Endothelial cell of umbilical vein (primary cell): Measurements from ENCODE around the gene TRAPPC3L. TPM values are rescaled to one million over a fixed set of nuclear protein-coding genes. Genes with fewer than 3 reads are reported as not detected.

Source experiments
- BruUV-seq: library from RNA; stranded (reverse); fragments of 400-500 nt; replicated peaks from 2 replicates; lab custom pipeline; 2021; lab: Mats Ljungman, UMichigan
- CTCF ChIA-PET: fragments of 300-600, 350-600 bp; sonication (Branson Sonifier 250); formaldehyde crosslinking; loops from one replicate; lab custom pipeline; 2021; ENCODE audit warnings: antibody characterized with exemption, inconsistent platforms; lab: Charles Lee
- POLR2A ChIA-PET: fragments of 300-600, 350-600 bp; sonication (Branson Sonifier 250); formaldehyde crosslinking; loops from one replicate; lab custom pipeline; 2021; ENCODE audit warnings: antibody characterized with exemption, inconsistent platforms; lab: Charles Lee
- DNase-seq: peaks from one replicate; pipeline ENCODE4 v3.0.0-alpha.2; 2011; ENCODE audit warnings: low read depth, low spot score
- FAIRE-seq: peaks from 2 replicates; lab custom pipeline; 2011; peaks lifted over from hg19 to GRCh38; lab: Jason Lieb, UNC
- H2AFZ ChIP-seq: 2 replicates; pipeline ENCODE4 v1.6.0; 2012; ENCODE audit warnings: low read depth, low read length, control low read depth, inconsistent platforms
- H3K27ac ChIP-seq: 2 replicates; pipeline ENCODE4 v1.5.1; 2011; ENCODE audit warnings: low read depth, mild to moderate bottlenecking, control low read depth, low read length, moderate library complexity; ENCODE audit not compliant: insufficient read depth
- H3K27me3 ChIP-seq, 2 experiments: 2 replicates each; pipeline versions ENCODE4 v1.6.0 to v1.6.1; 2011; ENCODE audit warnings: low read length in 2 of 2, mixed read lengths in 1 of 2; ENCODE audit not compliant: control insufficient read depth in 2 of 2, insufficient read depth in 2 of 2
- H3K36me3 ChIP-seq, 2 experiments: 2 replicates in 1 of 2; 3 replicates in 1 of 2; pipeline ENCODE4 v1.5.1; 2011; ENCODE audit warnings: low read length in 2 of 2, mild to moderate bottlenecking in 1 of 2, moderate library complexity in 1 of 2; ENCODE audit not compliant: control insufficient read depth in 2 of 2, insufficient read depth in 2 of 2; ENCODE audit errors: extremely low read depth in 1 of 2
- H3K4me1 ChIP-seq: 3 replicates; pipeline ENCODE4 v1.5.1; 2011; ENCODE audit warnings: mild to moderate bottlenecking, low read length; ENCODE audit not compliant: control insufficient read depth, insufficient read depth; ENCODE audit errors: extremely low read depth
- H3K4me2 ChIP-seq: 2 replicates; pipeline ENCODE4 v1.6.1; 2011; ENCODE audit warnings: low read length, control low read depth, mixed read lengths; ENCODE audit not compliant: insufficient read depth
- H3K4me3 ChIP-seq, 3 experiments: fragments of 200-600 bp in 1 of 3; sonication (generic), shearing (Covaris generic) in 1 of 3; replicated peaks in 1 of 3; 2 replicates each; pipeline ENCODE4 v1.5.1; 2011 to 2016; ENCODE audit warnings: control low read depth in 3 of 3, low read length in 3 of 3, mild to moderate bottlenecking in 2 of 3, inconsistent platforms in 1 of 3, low read depth in 1 of 3, moderate library complexity in 1 of 3; ENCODE audit not compliant: insufficient read depth in 1 of 3
- H3K79me2 ChIP-seq: 2 replicates; pipeline ENCODE4 v1.6.0; 2012; ENCODE audit warnings: low read length, inconsistent platforms; ENCODE audit not compliant: control insufficient read depth, insufficient read depth
- H3K9ac ChIP-seq: replicated peaks from 2 replicates; pipeline ENCODE3; 2011; ENCODE audit warnings: low read length, control low read depth; ENCODE audit not compliant: insufficient read depth; ENCODE audit errors: extremely low read depth
- H3K9me1 ChIP-seq: replicated peaks from 3 replicates; pipeline ENCODE4 v1.6.0; 2011; ENCODE audit warnings: mild to moderate bottlenecking, low read length; ENCODE audit not compliant: control insufficient read depth, insufficient read depth; ENCODE audit errors: extremely low read depth
- H3K9me3 ChIP-seq: replicated peaks from 2 replicates; pipeline ENCODE4 v1.5.1; 2012; ENCODE audit warnings: low read length, inconsistent platforms; ENCODE audit not compliant: control insufficient read depth, insufficient read depth
- H4K20me1 ChIP-seq: replicated peaks from 2 replicates; pipeline ENCODE3; 2011; ENCODE audit warnings: mild to moderate bottlenecking, low read length; ENCODE audit not compliant: control insufficient read depth, insufficient read depth; ENCODE audit errors: extremely low read depth
- EZH2 ChIP-seq: IDR thresholded peaks from 2 replicates; pipeline ENCODE4 v1.6.1; 2012; ENCODE audit warnings: borderline replicate concordance, low read depth, mild to moderate bottlenecking, moderate library complexity, low read length, inconsistent platforms; ENCODE audit not compliant: severe bottlenecking
- FOS ChIP-seq: IDR thresholded peaks from 2 replicates; pipeline ENCODE4 v1.6.1; 2011; ENCODE audit warnings: mild to moderate bottlenecking, low read length, moderate library complexity, borderline replicate concordance; ENCODE audit not compliant: insufficient read depth
- GATA2 ChIP-seq: IDR thresholded peaks from 2 replicates; pipeline ENCODE4 v1.7.0; 2011; ENCODE audit warnings: low read depth, mild to moderate bottlenecking, moderate library complexity, mixed read lengths, low read length; ENCODE audit not compliant: insufficient read length, insufficient read depth
- JUN ChIP-seq: IDR thresholded peaks from 2 replicates; pipeline ENCODE4 v1.6.1; 2011; ENCODE audit warnings: borderline replicate concordance, low read depth; ENCODE audit not compliant: insufficient read length, insufficient read depth
- MYC ChIP-seq: IDR thresholded peaks from one replicate; pipeline ENCODE4 v1.6.1; 2011; ENCODE audit warnings: mild to moderate bottlenecking, low read depth, low read length
- POLR2A ChIP-seq: IDR thresholded peaks from 2 replicates; pipeline ENCODE4 v1.6.1; 2012; ENCODE audit warnings: low read depth, mild to moderate bottlenecking, control low read depth, low read length
- POLR2AphosphoS5 ChIP-seq: IDR thresholded peaks from 2 replicates; pipeline ENCODE4 v1.6.1; 2012; ENCODE audit warnings: low read depth, mild to moderate bottlenecking, control low read depth, low read length, moderate library complexity; ENCODE audit not compliant: insufficient read depth
- dilution Hi-C: fragments of 300-500 bp; cut with MboI; formaldehyde crosslinking; loops from one replicate; pipeline ENCODE4 v1.15.0; 2019; ENCODE audit warnings: low sequenced_read_pairs; ENCODE audit not compliant: extremely low pct_ligation_motif_present
- intact Hi-C: fragments of 100-400 bp; cut with micrococcal nuclease; formaldehyde crosslinking; loops from one replicate; pipeline ENCODE4 v1.10.0; 2022
- polyA plus RNA-seq, 4 experiments: library from polyadenylated mRNA; depleted of rRNA in 3 of 4; stranded (reverse) in 3 of 4; unstranded in 1 of 4; fragments of >200 nt; gene quantifications; 2 replicates each; pipeline versions ENCODE4 v1.2.1 to v1.2.3, GENCODE V29; 2011 to 2012; ENCODE audit warnings: missing spikeins in 1 of 4
- total RNA-seq: library from RNA; stranded (reverse); gene quantifications from 2 replicates; pipeline ENCODE4 v1.2.3, GENCODE V29; 2021
- TF ChIP-seq, protein P1 (sequence below), 2 donors: IDR thresholded peaks; 1 replicate in 1 of 2; 2 replicates in 1 of 2; pipeline ENCODE4 v1.5.1; 2011; ENCODE audit warnings: low read length in 2 of 2, mild to moderate bottlenecking in 2 of 2, moderate library complexity in 2 of 2, control low read depth in 1 of 2, inconsistent platforms in 1 of 2, low read depth in 1 of 2; ENCODE audit not compliant: insufficient read depth in 1 of 2; ENCODE audit errors: extremely low read depth in 1 of 2
- TF ChIP-seq, protein P2 (sequence below): IDR thresholded peaks from 2 replicates; pipeline ENCODE4 v1.6.1; 2011; ENCODE audit not compliant: insufficient read depth, insufficient read length

TRAPPC3L gene
- total and polyA plus RNA-seq, 2 donors (not counting 3 experiments of a cell fraction or from before 2014, with no cell fraction given) = 0.38 TPM; not detected in 1

DNA sequence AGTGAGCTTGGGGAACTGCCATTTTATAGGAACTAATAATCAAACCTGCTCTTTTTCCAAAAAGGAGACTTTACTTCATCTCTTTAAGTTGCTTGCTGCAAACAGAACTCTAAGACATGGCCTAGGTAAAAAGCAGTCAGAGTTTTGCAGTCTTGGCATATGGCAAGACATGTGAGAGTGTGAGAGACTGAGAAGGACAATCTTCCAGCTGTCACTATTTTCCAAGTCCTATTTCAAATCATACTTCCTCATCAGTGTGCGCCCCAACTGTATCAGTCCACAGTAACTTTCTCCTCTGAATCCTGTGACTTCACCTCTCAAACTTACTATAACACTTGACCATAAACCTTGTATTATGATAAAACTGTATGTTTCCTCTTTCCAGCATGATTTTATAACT, 74.0 kb downstream of the TRAPPC3L start:
- H3K27me3 ChIP-seq = no peaks in the 10 kb centered on the region
- H3K4me3 ChIP-seq = no peak overlapping the region
- H3K9me1 ChIP-seq = no peaks in the 10 kb centered on the region
- no peak overlapping the region for H3K27ac ChIP-seq
- no TSS peak for BruUV-seq
- TF ChIP-seq POLR2A = no peak
- TF ChIP-seq EZH2 = no peak
- TF ChIP-seq MYC = no peak
- TF ChIP-seq POLR2AphosphoS5 = no peak
- TF ChIP-seq, protein P1, sequence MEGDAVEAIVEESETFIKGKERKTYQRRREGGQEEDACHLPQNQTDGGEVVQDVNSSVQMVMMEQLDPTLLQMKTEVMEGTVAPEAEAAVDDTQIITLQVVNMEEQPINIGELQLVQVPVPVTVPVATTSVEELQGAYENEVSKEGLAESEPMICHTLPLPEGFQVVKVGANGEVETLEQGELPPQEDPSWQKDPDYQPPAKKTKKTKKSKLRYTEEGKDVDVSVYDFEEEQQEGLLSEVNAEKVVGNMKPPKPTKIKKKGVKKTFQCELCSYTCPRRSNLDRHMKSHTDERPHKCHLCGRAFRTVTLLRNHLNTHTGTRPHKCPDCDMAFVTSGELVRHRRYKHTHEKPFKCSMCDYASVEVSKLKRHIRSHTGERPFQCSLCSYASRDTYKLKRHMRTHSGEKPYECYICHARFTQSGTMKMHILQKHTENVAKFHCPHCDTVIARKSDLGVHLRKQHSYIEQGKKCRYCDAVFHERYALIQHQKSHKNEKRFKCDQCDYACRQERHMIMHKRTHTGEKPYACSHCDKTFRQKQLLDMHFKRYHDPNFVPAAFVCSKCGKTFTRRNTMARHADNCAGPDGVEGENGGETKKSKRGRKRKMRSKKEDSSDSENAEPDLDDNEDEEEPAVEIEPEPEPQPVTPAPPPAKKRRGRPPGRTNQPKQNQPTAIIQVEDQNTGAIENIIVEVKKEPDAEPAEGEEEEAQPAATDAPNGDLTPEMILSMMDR (IDR thresholded peaks at IDR 0.05; ENCODE audit: extremely low read depth in 1 of 2, insufficient read depth in 1 of 2, low read depth in 1 of 2, low read length in 2 of 2) = no peak
- no peak for TF ChIP-seq JUN
- POLR2A ChIA-PET = no interaction called here
- H3K4me1 ChIP-seq = no peaks in the 10 kb centered on the region
- H3K9ac ChIP-seq = no peak overlapping the region
- CTCF ChIA-PET = no interaction called here
- H3K36me3 ChIP-seq = no peaks in the 10 kb centered on the region
- dilution Hi-C loops = no loop called here
- DNase-seq (no peak), FAIRE-seq (no peak)
- intact Hi-C loops = no loop called here
- H2AFZ ChIP-seq = no peak overlapping the region
- no peaks in the 10 kb centered on the region for H3K79me2 ChIP-seq
- H4K20me1 ChIP-seq = no peaks in the 10 kb centered on the region
- H3K9me3 ChIP-seq = no peaks in the 10 kb centered on the region
- no peak overlapping the region for H3K4me2 ChIP-seq

DNA sequence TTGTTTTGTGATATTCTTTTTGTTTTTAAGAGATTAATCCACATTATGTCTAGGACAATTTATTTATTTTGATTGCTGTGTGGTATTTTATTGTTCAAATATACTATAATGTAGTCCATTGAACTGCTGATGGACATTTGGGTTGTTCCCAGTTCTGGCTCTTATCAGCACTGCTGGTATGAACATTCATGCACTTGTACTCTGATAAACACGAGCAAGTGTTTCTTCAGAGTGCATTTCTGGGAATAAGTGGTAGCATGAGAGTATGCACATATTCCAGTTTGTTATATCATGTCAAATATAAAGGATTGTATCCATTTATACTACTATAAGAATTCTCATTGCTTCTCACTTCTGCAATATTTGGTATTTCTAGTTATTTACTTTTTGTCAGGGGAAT, 77.2 kb downstream of the TRAPPC3L start:
- no peak overlapping the region for H3K27ac ChIP-seq
- DNase-seq = no peak
- POLR2A ChIA-PET = no interaction called here
- H2AFZ ChIP-seq = no peak overlapping the region
- FAIRE-seq = no peak
- no peaks in the 10 kb centered on the region for H3K9me1 ChIP-seq
- no peaks in the 10 kb centered on the region for H3K36me3 ChIP-seq
- TF ChIP-seq, protein P1 (IDR thresholded peaks at IDR 0.05; ENCODE audit: extremely low read depth in 1 of 2, insufficient read depth in 1 of 2, low read depth in 1 of 2, low read length in 2 of 2) = no peak
- TF ChIP-seq, protein P2, sequence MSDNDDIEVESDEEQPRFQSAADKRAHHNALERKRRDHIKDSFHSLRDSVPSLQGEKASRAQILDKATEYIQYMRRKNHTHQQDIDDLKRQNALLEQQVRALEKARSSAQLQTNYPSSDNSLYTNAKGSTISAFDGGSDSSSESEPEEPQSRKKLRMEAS = no peak
- TF ChIP-seq POLR2AphosphoS5 = no peak
- TF ChIP-seq EZH2 = no peak
- no peak for TF ChIP-seq GATA2
- no peak for TF ChIP-seq MYC
- TF ChIP-seq POLR2A = no peak
- no peak for TF ChIP-seq FOS
- TF ChIP-seq JUN = no peak
- H3K9ac ChIP-seq = no peak overlapping the region
- H4K20me1 ChIP-seq = no peaks in the 10 kb centered on the region
- no TSS peak for BruUV-seq
- CTCF ChIA-PET = interaction anchor here (0.7 kb wide), 1 partner anchor 55 kb away, joined by 3 read pairs; no protein-coding TSS in a partner anchor
- peaks cover 3 to 6% of the 10 kb centered on the region in 2 experiments for H3K27me3 ChIP-seq
- no peak overlapping the region for H3K4me2 ChIP-seq
- H3K4me1 ChIP-seq = no peaks in the 10 kb centered on the region
- no peak overlapping the region for H3K4me3 ChIP-seq
- dilution Hi-C loops (no loop called here), intact Hi-C loops (no loop called here)
- H3K79me2 ChIP-seq = no peaks in the 10 kb centered on the region
- H3K9me3 ChIP-seq = no peaks in the 10 kb centered on the region
